ENCODE data around the gene SELENOT. TPM values are rescaled to one million over a fixed set of nuclear protein-coding genes. Genes with fewer than 3 reads are reported as not detected.
"Not testable (repeated sequence)": the region's sequence is repeated elsewhere in the genome, so short reads cannot be mapped to it uniquely, and the experiment has no call there.

Gene SELENOT
- total RNA-seq, 1 experiment from 2014 or later: 48.3 TPM

DNA sequence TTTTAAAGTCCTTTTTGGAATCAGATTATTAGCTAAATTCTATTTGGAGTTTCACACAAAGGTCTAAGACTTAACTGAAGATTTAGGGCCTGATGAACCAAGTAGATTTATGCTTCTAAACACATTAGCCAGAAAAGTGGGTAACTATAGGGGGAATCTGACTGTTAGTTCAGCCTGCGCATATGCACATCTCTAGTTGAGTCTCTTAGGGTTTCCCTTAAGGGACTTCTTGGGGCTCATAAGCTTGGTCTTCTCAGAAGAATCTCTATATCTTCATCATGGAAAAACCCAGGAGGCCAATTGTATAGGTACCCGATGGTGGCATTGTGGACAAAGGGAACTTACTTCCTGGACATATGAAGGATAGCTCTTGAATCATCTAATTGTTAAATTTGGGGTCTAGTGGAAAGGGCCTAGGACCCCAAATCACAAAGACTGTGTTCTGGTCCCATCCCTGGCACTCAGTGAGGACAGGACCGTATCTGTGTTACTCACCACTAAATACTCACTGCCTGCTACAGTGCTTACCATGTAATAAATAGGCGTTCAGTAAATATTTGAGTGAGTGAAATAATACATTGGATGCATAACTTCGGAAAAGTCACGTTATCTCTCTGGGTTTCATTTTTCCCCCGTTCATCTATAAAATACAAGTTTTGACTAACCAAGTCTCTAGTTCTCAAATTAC is 17.0 kb downstream of the SELENOT start (continued):
- TF ChIP-seq KAT7 (CRISPR knock-in tag; IDR thresholded peaks at IDR 0.05; ENCODE audit: borderline replicate concordance): no peak
- TF ChIP-seq, protein P1, sequence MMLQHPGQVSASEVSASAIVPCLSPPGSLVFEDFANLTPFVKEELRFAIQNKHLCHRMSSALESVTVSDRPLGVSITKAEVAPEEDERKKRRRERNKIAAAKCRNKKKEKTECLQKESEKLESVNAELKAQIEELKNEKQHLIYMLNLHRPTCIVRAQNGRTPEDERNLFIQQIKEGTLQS (CRISPR knock-in tag; conservative IDR thresholded peaks at IDR 0.05): no peak
- no peak for TF ChIP-seq ATF1 (CRISPR knock-in tag; IDR thresholded peaks at IDR 0.05)
- TF ChIP-seq HMGA2 (CRISPR knock-in tag; IDR thresholded peaks at IDR 0.05): no peak
- no peak for TF ChIP-seq CTCF (IDR thresholded peaks at IDR 0.05)

DNA sequence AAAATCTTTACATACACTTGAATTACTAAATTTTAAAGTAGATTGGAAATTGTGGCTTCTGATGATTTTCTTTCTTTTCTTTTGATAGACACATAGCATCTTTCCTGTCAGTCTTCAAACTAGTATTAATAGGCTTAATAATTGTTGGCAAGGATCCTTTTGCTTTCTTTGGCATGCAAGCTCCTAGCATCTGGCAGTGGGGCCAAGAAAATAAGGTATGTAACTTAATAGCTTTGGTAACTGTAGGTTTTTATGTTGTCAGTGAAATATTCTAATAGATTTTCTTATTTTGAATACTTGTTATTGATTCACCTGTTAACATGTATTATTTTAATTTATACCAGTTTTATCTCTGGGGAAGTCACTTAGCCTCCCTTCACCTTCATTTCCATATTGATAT is 19.8 kb downstream of the SELENOT start:
- H3K4me3 Mint-ChIP-seq; H3K9me3 Mint-ChIP-seq; ATAC-seq; H3K27me3 Mint-ChIP-seq (ENCODE audit: low read depth); DNase-seq (ENCODE audit: low spot score); POLR2A ChIA-PET; CTCF ChIA-PET; H3K27ac Mint-ChIP-seq: not testable (repeated sequence)
- peaks cover 35% of the 10 kb centered on the region for H3K36me3 Mint-ChIP-seq
- peaks cover 20% of the 10 kb centered on the region for H3K4me1 Mint-ChIP-seq

GRCh38 chr3:150623945-150624344 is 20.8 kb downstream of the SELENOT start:
- no peak overlapping the region for H3K27ac Mint-ChIP-seq
- H3K9me3 Mint-ChIP-seq: no peaks in the 10 kb centered on the region
- no peak for ATAC-seq
- ChIA-PET CTCF (no interaction called here), POLR2A (no interaction called here)
- H3K36me3 Mint-ChIP-seq: peaks cover 30% of the 10 kb centered on the region
- H3K4me1 Mint-ChIP-seq: peaks cover 20% of the 10 kb centered on the region
- DNase-seq (ENCODE audit: low spot score): no peak
- TF ChIP-seq ZNF671 (CRISPR knock-in tag; IDR thresholded peaks at IDR 0.05): no peak
- H3K27me3 Mint-ChIP-seq (ENCODE audit: low read depth): no peaks in the 10 kb centered on the region
- no peak overlapping the region for H3K4me3 Mint-ChIP-seq

- Mint-ChIP-seq H3K9me3 (no peaks in the 10 kb centered on the region), H3K27ac (no peak overlapping the region; the same call in 1 of the 2 replicates), H3K4me1 (peaks cover 5% of the 10 kb centered on the region), H3K36me3 (peaks cover 40% of the 10 kb centered on the region), H3K27me3 (ENCODE audit: low read depth) (no peaks in the 10 kb centered on the region), H3K4me3 (no peak overlapping the region)
- DNase-seq (ENCODE audit: low spot score): no peak
- CTCF ChIA-PET: no interaction called here
- ATAC-seq: no peak
- POLR2A ChIA-PET: interaction anchor here (0.6 to 0.7 kb wide), 2 partner anchors 12 to 13 kb away, joined by 3 read pairs; no protein-coding TSS in a partner anchor
- TF ChIP-seq, protein P2, sequence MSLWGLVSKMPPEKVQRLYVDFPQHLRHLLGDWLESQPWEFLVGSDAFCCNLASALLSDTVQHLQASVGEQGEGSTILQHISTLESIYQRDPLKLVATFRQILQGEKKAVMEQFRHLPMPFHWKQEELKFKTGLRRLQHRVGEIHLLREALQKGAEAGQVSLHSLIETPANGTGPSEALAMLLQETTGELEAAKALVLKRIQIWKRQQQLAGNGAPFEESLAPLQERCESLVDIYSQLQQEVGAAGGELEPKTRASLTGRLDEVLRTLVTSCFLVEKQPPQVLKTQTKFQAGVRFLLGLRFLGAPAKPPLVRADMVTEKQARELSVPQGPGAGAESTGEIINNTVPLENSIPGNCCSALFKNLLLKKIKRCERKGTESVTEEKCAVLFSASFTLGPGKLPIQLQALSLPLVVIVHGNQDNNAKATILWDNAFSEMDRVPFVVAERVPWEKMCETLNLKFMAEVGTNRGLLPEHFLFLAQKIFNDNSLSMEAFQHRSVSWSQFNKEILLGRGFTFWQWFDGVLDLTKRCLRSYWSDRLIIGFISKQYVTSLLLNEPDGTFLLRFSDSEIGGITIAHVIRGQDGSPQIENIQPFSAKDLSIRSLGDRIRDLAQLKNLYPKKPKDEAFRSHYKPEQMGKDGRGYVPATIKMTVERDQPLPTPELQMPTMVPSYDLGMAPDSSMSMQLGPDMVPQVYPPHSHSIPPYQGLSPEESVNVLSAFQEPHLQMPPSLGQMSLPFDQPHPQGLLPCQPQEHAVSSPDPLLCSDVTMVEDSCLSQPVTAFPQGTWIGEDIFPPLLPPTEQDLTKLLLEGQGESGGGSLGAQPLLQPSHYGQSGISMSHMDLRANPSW (CRISPR knock-in tag; conservative IDR thresholded peaks at IDR 0.05; ENCODE audit: low read depth): no peak
- TF ChIP-seq, protein P3, sequence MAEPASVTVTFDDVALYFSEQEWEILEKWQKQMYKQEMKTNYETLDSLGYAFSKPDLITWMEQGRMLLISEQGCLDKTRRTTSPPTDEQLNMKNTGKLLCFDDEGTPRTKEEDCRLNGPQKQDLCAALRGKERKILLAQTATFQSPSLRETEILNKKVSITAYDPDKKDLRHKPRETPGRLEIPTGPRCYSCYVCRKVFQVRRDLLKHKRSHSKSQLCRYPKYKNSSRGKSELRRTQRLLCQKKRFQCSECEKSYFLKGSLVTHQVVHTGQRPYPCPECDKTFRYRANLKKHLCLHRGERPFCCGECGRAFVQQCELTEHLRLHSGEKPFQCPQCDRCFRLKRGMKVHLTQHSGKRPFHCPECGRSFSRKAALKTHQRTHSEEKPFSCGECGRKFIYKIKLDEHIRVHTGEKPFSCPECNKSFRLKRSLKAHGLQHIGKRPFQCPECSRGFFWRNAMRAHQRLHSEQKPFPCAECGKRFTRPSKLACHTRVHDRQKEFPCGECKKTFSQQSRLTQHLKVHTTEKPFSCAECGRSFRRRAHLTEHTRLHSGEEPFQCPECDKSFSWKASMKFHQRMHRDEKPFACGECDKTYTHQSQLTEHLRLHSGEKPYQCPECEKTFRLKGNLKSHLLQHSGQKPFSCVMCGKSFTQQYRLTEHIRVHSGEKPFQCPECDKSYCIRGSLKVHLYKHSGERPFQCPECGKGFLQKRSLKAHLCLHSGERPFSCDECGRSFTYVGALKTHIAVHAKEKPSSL (CRISPR knock-in tag; conservative IDR thresholded peaks at IDR 0.05): no peak
- TF ChIP-seq ZNF232 (CRISPR knock-in tag; IDR thresholded peaks at IDR 0.05) (no peak), NFYB (CRISPR knock-in tag; conservative IDR thresholded peaks at IDR 0.05; ENCODE audit: low read depth) (no peak), ZNF416 (CRISPR knock-in tag; IDR thresholded peaks at IDR 0.05) (no peak), NR2C2 (CRISPR knock-in tag; IDR thresholded peaks at IDR 0.05) (no peak), KAT7 (CRISPR knock-in tag; IDR thresholded peaks at IDR 0.05; ENCODE audit: borderline replicate concordance) (no peak), PRRX2 (CRISPR knock-in tag; IDR thresholded peaks at IDR 0.05) (no peak), ZNF121 (CRISPR knock-in tag; IDR thresholded peaks at IDR 0.05) (no peak), NR3C1 (CRISPR knock-in tag; conservative IDR thresholded peaks at IDR 0.05; ENCODE audit: low read depth) (no peak), ATF6 (CRISPR knock-in tag; IDR thresholded peaks at IDR 0.05) (no peak), IRF2 (CRISPR knock-in tag; IDR thresholded peaks at IDR 0.05; ENCODE audit: borderline replicate concordance, low read depth) (no peak), ZSCAN18 (CRISPR knock-in tag; IDR thresholded peaks at IDR 0.05) (no peak)
Measured at GRCh38 chr3:150626148-150626930, 23.2 kb downstream of the SELENOT start.
